ENCODE results near the gene TBCD. TPM values are rescaled to one million over a fixed set of nuclear protein-coding genes. Genes with fewer than 3 reads are reported as not detected.

Gene TBCD
- total RNA-seq, 2 donors from 2014 or later: 55.0 to 55.5 TPM

GRCh38 chr17:82931699-82932517 is 180.0 kb downstream of the TBCD start:
- peaks cover 39% of the 10 kb centered on the region for H3K36me3 ChIP-seq
- ATAC-seq (ENCODE audit: insufficient number of reproducible peaks, low FRiP score, low read depth) (no peak), DNase-seq (ENCODE audit: low spot score) (no peak)
- H3K27me3 ChIP-seq (replicated peaks; ENCODE audit: insufficient read depth): no peaks in the 10 kb centered on the region
- TF ChIP-seq CTCF (IDR thresholded peaks at IDR 0.05): no peak
- no peak overlapping the region for H3K4me3 ChIP-seq
- no peaks in the 10 kb centered on the region for H3K9me3 ChIP-seq
- H3K4me1 ChIP-seq (ENCODE audit: control insufficient read depth in 1 of 2, low read depth in 2 of 2): no peaks in the 10 kb centered on the region
- H3K27ac ChIP-seq: no peak overlapping the region

- no peak for DNase-seq (ENCODE audit: low spot score)
- Histone ChIP-seq H3K9me3 (no peaks in the 10 kb centered on the region), H3K27ac (no peak overlapping the region), H3K36me3 (peaks cover 32% of the 10 kb centered on the region), H3K4me3 (no peak overlapping the region), H3K27me3 (replicated peaks; ENCODE audit: insufficient read depth) (no peaks in the 10 kb centered on the region), H3K4me1 (ENCODE audit: control insufficient read depth in 1 of 2, low read depth in 2 of 2) (no peaks in the 10 kb centered on the region)
- no peak for ATAC-seq (ENCODE audit: insufficient number of reproducible peaks, low FRiP score, low read depth)
- TF ChIP-seq CTCF (IDR thresholded peaks at IDR 0.05): no peak
Measured at GRCh38 chr17:82932518-82933310, 180.8 kb downstream of the TBCD start.

DNA sequence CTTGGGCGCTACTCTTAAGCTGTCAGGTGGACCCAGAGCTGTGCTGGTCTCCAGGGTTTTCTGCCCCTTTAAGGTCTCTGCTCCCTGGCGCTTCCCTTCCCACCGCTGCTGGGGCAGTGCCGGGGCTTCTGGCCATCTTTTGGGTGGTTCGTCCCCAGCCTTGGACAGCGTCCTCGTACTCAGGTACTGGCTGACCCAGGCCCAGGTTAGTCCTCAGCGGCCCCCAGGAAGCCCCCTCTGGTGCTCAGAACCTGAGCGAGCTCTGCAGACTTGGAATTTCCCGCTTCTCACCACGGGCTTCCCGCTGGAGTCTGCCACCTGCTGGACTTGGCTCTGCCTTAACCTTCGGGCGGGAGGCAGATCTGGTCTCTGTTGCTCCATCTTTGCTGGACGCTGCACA is 182.0 kb downstream of the TBCD start:
- H3K36me3 ChIP-seq: peaks cover 21% of the 10 kb centered on the region
- H3K27me3 ChIP-seq (replicated peaks; ENCODE audit: insufficient read depth): no peaks in the 10 kb centered on the region
- no peak overlapping the region for H3K4me3 ChIP-seq
- no peaks in the 10 kb centered on the region for H3K4me1 ChIP-seq (ENCODE audit: control insufficient read depth in 1 of 2, low read depth in 2 of 2)
- TF ChIP-seq CTCF (IDR thresholded peaks at IDR 0.05): no peak
- no peak for DNase-seq (ENCODE audit: low spot score)
- no peak for ATAC-seq (ENCODE audit: insufficient number of reproducible peaks, low FRiP score, low read depth)
- no peaks in the 10 kb centered on the region for H3K9me3 ChIP-seq
- no peak overlapping the region for H3K27ac ChIP-seq

GRCh38 chr17:82935966-82936767 is 184.3 kb downstream of the TBCD start:
- ATAC-seq (ENCODE audit: insufficient number of reproducible peaks, low FRiP score, low read depth) (no peak), DNase-seq (ENCODE audit: low spot score) (no peak)
- H3K27me3 ChIP-seq (replicated peaks; ENCODE audit: insufficient read depth): no peaks in the 10 kb centered on the region
- H3K27ac ChIP-seq: no peak overlapping the region
- H3K4me3 ChIP-seq: no peak overlapping the region
- H3K36me3 ChIP-seq: peaks cover 10% of the 10 kb centered on the region
- H3K4me1 ChIP-seq (ENCODE audit: control insufficient read depth in 1 of 2, low read depth in 2 of 2): no peaks in the 10 kb centered on the region
- H3K9me3 ChIP-seq: no peaks in the 10 kb centered on the region
- TF ChIP-seq CTCF (IDR thresholded peaks at IDR 0.05): no peak

GRCh38 chr17:82936768-82937171 is 184.9 kb downstream of the TBCD start:
- no peaks in the 10 kb centered on the region for H3K27me3 ChIP-seq (replicated peaks; ENCODE audit: insufficient read depth)
- no peaks in the 10 kb centered on the region for H3K4me1 ChIP-seq (ENCODE audit: control insufficient read depth in 1 of 2, low read depth in 2 of 2)
- H3K4me3 ChIP-seq: no peak overlapping the region
- H3K9me3 ChIP-seq: no peaks in the 10 kb centered on the region
- peaks cover 16% of the 10 kb centered on the region for H3K36me3 ChIP-seq
- ATAC-seq (ENCODE audit: insufficient number of reproducible peaks, low FRiP score, low read depth): no peak
- no peak for DNase-seq (ENCODE audit: low spot score)
- no peak for TF ChIP-seq CTCF (IDR thresholded peaks at IDR 0.05)
- no peak overlapping the region for H3K27ac ChIP-seq
